GM10266 (cell line): ENCODE results near the gene DMKN.
"Not testable (repeated sequence)": the region's sequence is repeated elsewhere in the genome, so short reads cannot be mapped to it uniquely, and the experiment has no call there.

Experiments used
- DNase-seq: peaks from one replicate; pipeline ENCODE4 v3.0.0; 2012; ENCODE audit errors: extremely low spot score
- TF ChIP-seq, protein P1 (sequence below): IDR thresholded peaks from 2 replicates; pipeline ENCODE4 v1.5.1; 2012; ENCODE audit warnings: mild to moderate bottlenecking, low read depth; ENCODE audit not compliant: control insufficient read depth, insufficient read depth; ENCODE audit errors: missing control alignments

Gene DMKN

DNA sequence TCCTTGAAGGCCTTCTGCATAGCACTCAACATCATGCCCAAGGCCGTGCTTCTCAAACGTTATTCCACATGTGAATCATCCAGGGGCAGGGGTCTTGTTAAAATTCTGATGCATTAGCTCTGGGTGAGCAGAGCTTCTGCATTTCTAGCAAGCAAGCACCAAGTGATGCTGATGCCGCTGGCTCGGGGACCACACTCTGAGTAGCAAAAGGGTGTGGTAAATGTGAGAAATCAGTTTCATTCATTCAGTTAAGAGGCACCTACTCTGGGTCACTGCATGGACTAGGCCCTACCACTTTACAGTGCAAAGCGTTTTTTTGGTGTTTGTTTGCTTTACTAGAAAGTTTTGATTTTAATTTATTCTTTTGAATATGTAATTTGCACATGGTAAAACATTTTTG lies 30.4 kb downstream of the DMKN start:
- TF ChIP-seq, protein P1, sequence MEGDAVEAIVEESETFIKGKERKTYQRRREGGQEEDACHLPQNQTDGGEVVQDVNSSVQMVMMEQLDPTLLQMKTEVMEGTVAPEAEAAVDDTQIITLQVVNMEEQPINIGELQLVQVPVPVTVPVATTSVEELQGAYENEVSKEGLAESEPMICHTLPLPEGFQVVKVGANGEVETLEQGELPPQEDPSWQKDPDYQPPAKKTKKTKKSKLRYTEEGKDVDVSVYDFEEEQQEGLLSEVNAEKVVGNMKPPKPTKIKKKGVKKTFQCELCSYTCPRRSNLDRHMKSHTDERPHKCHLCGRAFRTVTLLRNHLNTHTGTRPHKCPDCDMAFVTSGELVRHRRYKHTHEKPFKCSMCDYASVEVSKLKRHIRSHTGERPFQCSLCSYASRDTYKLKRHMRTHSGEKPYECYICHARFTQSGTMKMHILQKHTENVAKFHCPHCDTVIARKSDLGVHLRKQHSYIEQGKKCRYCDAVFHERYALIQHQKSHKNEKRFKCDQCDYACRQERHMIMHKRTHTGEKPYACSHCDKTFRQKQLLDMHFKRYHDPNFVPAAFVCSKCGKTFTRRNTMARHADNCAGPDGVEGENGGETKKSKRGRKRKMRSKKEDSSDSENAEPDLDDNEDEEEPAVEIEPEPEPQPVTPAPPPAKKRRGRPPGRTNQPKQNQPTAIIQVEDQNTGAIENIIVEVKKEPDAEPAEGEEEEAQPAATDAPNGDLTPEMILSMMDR: no peak

DNA sequence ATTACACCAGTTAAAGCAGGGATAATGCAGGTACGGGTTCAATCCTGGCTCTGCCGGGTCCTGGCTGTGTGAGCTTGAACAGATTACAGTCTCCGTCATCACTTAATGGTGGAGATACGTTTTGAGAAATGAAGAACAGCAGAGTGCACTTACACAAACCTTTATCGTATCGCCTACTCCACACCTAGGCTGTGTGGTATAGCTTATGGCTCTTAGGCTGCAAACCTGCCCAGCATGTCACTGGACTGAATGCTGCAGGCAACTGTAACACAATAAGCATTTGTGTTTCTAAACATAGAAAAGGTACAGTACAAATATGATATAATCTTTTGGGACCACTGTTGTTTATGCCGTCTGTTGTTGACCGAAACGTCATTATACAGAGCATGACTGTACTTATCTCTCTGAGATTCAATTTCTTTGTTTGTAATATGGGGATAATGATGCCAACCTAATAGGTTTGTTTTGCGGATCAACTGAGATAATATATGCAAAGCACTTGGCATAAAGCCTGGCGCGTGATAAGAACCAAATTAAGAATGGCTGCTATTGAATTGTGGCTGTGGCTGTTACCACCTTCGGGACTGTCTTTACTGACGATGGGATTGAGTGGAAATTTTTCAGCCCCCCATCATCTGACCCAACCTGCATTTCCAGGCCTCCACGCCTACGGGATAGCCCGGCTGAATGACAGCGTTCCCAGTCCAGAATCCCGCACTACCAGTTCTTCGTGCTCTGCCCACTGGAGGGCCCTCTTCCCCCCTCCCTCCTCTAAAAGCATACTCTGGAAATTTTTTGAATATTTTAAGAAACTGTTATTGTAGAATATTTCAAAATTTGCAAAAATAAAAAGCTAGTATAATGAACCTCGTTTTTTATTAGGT lies 34.4 kb downstream of the DMKN start:
- DNase-seq: no peak
- TF ChIP-seq, protein P1: no peak

More for the DNA sequence above, 30.4 kb downstream of the DMKN start:
- no peak for DNase-seq

DNA sequence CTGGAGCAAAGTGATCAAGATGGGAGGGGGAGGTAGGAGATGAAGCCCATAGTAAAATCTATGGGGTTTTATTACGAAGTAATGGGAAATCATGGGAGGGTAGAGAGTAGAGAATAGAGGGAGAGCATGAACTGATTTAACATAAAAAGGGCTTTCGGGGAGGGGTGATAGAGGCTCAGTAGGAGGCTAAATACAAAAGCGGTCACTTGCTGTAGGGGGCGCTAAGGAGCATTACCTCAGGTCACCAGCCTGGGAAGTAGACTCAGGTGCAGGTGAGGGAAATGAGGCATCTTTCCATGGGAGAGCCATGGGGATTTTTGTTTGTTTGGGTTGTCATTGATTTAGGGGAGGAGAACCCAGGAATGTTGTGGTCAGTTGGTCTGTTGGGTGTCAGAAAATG lies 37.3 kb downstream of the DMKN start:
- no peak for DNase-seq
- TF ChIP-seq, protein P1: peak; percentile 36

DNA sequence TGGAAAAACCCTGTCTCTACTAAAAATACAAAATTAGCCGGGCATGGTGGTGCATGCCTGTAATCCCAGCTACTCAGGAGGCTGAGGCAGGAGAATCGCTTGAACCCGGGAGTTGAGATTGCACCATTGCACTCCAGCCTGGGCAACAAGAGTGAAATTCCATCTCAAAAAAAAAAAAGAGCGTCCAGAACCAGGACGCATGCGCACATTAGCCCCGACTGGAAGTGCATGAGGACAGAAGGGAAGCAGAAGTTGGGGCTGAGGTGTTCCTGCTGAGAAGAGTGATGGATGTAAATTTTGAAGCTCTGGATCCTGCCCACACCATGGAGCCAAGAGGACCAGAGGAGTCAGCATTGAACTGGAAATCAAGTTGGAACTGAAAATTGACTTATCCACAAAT lies 38.9 kb downstream of the DMKN start:
- not testable (repeated sequence) for DNase-seq

DNA sequence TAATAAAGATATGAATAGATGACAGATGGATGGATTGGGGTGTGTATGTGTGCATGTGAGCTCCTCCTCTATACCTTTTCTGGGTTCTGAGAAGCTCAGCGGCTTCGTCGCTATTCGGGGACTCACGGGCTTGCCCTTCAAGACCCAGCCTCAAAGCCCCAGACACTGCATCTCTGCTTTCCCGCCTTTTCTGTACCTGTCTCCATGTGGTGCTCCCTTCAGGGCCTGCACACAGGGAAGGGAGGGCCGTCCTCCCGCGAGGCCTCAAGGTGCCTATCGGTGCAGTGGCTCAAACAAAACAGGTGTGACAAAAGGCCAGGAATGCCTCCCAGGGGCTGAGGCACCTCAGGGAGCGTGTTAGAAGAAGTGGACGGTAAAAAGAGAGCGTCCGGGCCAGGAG lies 39.3 kb downstream of the DMKN start:
- TF ChIP-seq, protein P1: no peak

DNA sequence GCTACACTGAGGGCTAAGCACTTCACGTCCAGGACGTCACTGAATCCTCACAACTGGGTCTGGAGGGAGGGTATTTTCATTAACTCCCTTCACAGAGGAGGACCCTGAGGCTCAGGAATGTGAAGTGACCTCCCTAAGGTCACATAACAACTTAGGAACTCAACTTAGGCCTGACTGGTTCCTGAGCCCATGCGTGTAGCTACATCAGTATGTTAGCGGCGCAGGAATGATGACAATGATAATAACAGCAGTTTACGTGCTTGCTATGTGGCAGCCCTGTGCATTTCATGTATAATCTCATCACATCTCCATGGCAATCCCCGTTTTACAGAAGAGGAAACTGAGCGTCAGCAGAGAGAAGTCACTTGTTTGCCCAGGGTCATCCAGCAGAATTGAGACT lies 41.5 kb downstream of the DMKN start:
- TF ChIP-seq, protein P1: no peak
- DNase-seq: no peak

More for the DNA sequence above, 39.3 kb downstream of the DMKN start:
- no peak for DNase-seq

DNA sequence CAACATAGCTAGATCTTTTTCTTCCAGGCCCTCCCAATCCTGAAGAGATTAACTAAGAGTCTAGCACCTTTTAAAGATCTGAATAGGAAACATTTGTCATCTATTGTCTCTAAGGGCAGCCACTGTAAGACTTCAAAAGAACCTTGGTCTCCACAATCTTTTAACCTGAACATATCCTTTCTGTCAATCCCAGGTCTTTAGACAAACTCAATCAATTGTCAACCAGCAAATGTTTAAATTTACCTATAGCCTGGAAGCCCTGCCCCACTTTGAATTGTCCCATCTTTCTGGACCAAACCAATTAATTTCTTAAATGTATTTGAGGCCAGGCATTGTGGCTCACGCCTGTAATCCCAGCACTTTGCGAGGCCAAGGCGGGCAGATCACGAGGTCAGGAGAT lies 42.4 kb downstream of the DMKN start:
- DNase-seq: not testable (repeated sequence)

DNA sequence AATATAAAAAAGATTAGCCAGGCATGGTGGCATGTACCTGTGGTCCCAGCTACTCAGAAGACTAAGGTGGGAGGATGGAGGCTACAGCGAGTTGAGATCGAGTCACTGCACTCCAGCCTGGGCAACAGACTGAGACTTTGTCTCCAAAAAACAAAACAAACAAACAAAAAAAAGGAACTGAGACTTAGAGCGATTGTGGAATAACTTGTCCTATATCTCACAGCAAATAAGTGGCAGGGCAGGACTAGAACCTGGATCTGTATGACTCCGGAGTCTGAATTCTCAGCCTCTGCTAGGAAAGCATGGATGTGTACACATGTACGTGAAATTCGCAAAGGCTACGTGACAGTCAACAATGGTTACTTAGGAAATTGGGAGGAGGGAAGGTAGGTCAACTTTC lies 43.3 kb downstream of the DMKN start:
- DNase-seq: no peak
- TF ChIP-seq, protein P1: no peak
